ENCODE measurements around the gene ZNF346.

Gene ZNF346

GRCh38 chr5:177086654-177087397 is 64.3 kb downstream of the ZNF346 start, which contains the start of gene FGFR4 (continued):
- TF ChIP-seq IKZF3 (tag by site-specific recombination; IDR thresholded peaks at IDR 0.05) (no peak), ZNF768 (tag by site-specific recombination; IDR thresholded peaks at IDR 0.05) (no peak), ZNF184 (tag by site-specific recombination; IDR thresholded peaks at IDR 0.05) (no peak), ZNF677 (tag by site-specific recombination; IDR thresholded peaks at IDR 0.05) (no peak), ZNF280D (tag by site-specific recombination; IDR thresholded peaks at IDR 0.05) (no peak), HIC1 (tag by site-specific recombination; IDR thresholded peaks at IDR 0.05) (peak; percentile 80), KLF7 (tag by site-specific recombination; IDR thresholded peaks at IDR 0.05; ENCODE audit: borderline replicate concordance) (0 out of 2 replicates have a peak, but pooled peaks have one; percentile 14), ZNF76 (tag by site-specific recombination; IDR thresholded peaks at IDR 0.05; ENCODE audit: borderline replicate concordance, low read depth) (peak; percentile 63; the same call in 1 of the 2 replicates), KLF16 (tag by site-specific recombination; IDR thresholded peaks at IDR 0.05) (no peak; the same call in 1 of the 2 replicates), ZNF366 (tag by site-specific recombination; conservative IDR thresholded peaks at IDR 0.05) (no peak), KLF1 (tag by site-specific recombination; IDR thresholded peaks at IDR 0.05) (peak; percentile 62), ZXDB (tag by site-specific recombination; IDR thresholded peaks at IDR 0.05) (peak; percentile 99), ZNF561 (tag by site-specific recombination; IDR thresholded peaks at IDR 0.05; ENCODE audit: borderline replicate concordance) (no peak; the same call in 1 of the 2 replicates), ZNF274 (IDR thresholded peaks at IDR 0.05; ENCODE audit: low read length) (no peak), ZNF274 (tag by site-specific recombination; IDR thresholded peaks at IDR 0.05; ENCODE audit: borderline replicate concordance) (no peak), ZNF521 (tag by site-specific recombination; IDR thresholded peaks at IDR 0.05) (no peak), ZNF335 (tag by site-specific recombination; conservative IDR thresholded peaks at IDR 0.05) (peak; percentile 88), ZNF48 (tag by site-specific recombination; IDR thresholded peaks at IDR 0.05) (no peak), ZBTB20 (tag by site-specific recombination; IDR thresholded peaks at IDR 0.05) (peak; percentile 44; the same call in 1 of the 2 replicates), ZNF23 (tag by site-specific recombination; IDR thresholded peaks at IDR 0.05; ENCODE audit: borderline replicate concordance) (no peak), ZNF10 (tag by site-specific recombination; IDR thresholded peaks at IDR 0.05) (peak; percentile 50; the same call in 1 of the 2 replicates), YY1 (tag by site-specific recombination; IDR thresholded peaks at IDR 0.05) (no peak), ZNF148 (tag by site-specific recombination; IDR thresholded peaks at IDR 0.05; ENCODE audit: borderline replicate concordance) (no peak), SP7 (tag by site-specific recombination; IDR thresholded peaks at IDR 0.05) (peak; percentile 61), ZNF600 (tag by site-specific recombination; IDR thresholded peaks at IDR 0.05) (peak; percentile 31; the same call in 1 of the 2 replicates), ZBTB48 (tag by site-specific recombination; IDR thresholded peaks at IDR 0.05) (peak; percentile 64), YY2 (tag by site-specific recombination; IDR thresholded peaks at IDR 0.05) (0 out of 2 replicates have a peak, but pooled peaks have one; percentile 23), KLF10 (tag by site-specific recombination; IDR thresholded peaks at IDR 0.05) (peak; percentile 79), ZNF341 (tag by site-specific recombination; IDR thresholded peaks at IDR 0.05; ENCODE audit: low read depth) (no peak), ZNF449 (tag by site-specific recombination; IDR thresholded peaks at IDR 0.05) (0 out of 2 replicates have a peak, but pooled peaks have one; percentile 18), ZNF629 (tag by site-specific recombination; IDR thresholded peaks at IDR 0.05) (peak; percentile 20; the same call in 1 of the 2 replicates), ZNF549 (tag by site-specific recombination; IDR thresholded peaks at IDR 0.05) (no peak)

All from HEK293 (cell line).